MCF 10A (cell line): ENCODE results near the gene ARMC9. TPM values are rescaled to one million over a fixed set of nuclear protein-coding genes. Genes with fewer than 3 reads are reported as not detected.

Experiments used
- Bru-seq: library from RNA; stranded (reverse); fragments of 400-500 nt; gene quantifications from one replicate; lab custom pipeline; 2021; lab: Mats Ljungman, UMichigan
- BruChase-seq, 2 experiments: library from RNA; stranded (reverse); fragments of 400-500 nt; gene quantifications; one replicate each; lab custom pipeline; 2021; lab: Mats Ljungman, UMichigan
- BruUV-seq: library from RNA; stranded (reverse); fragments of 400-500 nt; replicated peaks from 2 replicates; lab custom pipeline; 2021; lab: Mats Ljungman, UMichigan
- CTCF ChIA-PET: fragments of 300-600 bp; sonication (Branson Sonifier 250); formaldehyde crosslinking; extraction: SDS; loops from one replicate; lab custom pipeline; 2021; ENCODE audit warnings: antibody characterized with exemption, inconsistent platforms; lab: Yijun Ruan, JAX
- POLR2A ChIA-PET: fragments of 300-600, 350-650 bp; sonication (Branson Sonifier 250); formaldehyde crosslinking; extraction: SDS; loops from one replicate; lab custom pipeline; 2020; ENCODE audit warnings: antibody characterized with exemption, inconsistent platforms; lab: Yijun Ruan, JAX
- DNase-seq: peaks from one replicate; pipeline ENCODE4 v3.0.0-alpha.2; 2018; ENCODE audit not compliant: unreplicated experiment
- H3K27ac Mint-ChIP-seq: one replicate; pipeline ENCODE4 v1.8.0; 2022; ENCODE audit warnings: mild to moderate bottlenecking, low read depth, mixed read lengths; ENCODE audit not compliant: unreplicated experiment
- H3K27me3 Mint-ChIP-seq: one replicate; pipeline ENCODE4 v1.8.0; 2022; ENCODE audit warnings: mixed read lengths; ENCODE audit not compliant: insufficient read depth, unreplicated experiment
- H3K36me3 Mint-ChIP-seq: one replicate; pipeline ENCODE4 v1.8.0; 2022; ENCODE audit warnings: mild to moderate bottlenecking, moderate library complexity, mixed read lengths; ENCODE audit not compliant: insufficient read depth, unreplicated experiment
- H3K4me1 Mint-ChIP-seq: one replicate; pipeline ENCODE4 v1.8.0; 2022; ENCODE audit warnings: mixed read lengths; ENCODE audit not compliant: insufficient read depth, unreplicated experiment
- H3K4me3 Mint-ChIP-seq: one replicate; pipeline ENCODE4 v1.8.0; 2022; ENCODE audit warnings: mild to moderate bottlenecking, moderate library complexity, mixed read lengths; ENCODE audit not compliant: unreplicated experiment
- H3K9me3 Mint-ChIP-seq: one replicate; pipeline ENCODE4 v1.8.0; 2022; ENCODE audit warnings: mixed read lengths; ENCODE audit not compliant: unreplicated experiment
- CTCF ChIP-seq: fragments of 200-600 bp; IDR thresholded peaks from one replicate; pipeline ENCODE4 v1.8.0; 2022; ENCODE audit warnings: antibody characterized with exemption, mild to moderate bottlenecking; ENCODE audit not compliant: unreplicated experiment
- intact Hi-C: fragments of 100-400 bp; cut with micrococcal nuclease; formaldehyde crosslinking; loops from 2 replicates; pipeline ENCODE4 v1.14.1; 2022
- long read RNA-seq: library from polyadenylated mRNA; stranded (forward); transcript quantifications from one replicate; pipeline ENCODE4 v2.0.0, GENCODE V29; 2022
- total RNA-seq: library from RNA; stranded (reverse); gene quantifications from 2 replicates; pipeline ENCODE4 v1.2.3, GENCODE V29; 2022

The ARMC9 gene
- 16.5 and 19.8 TPM in 2 replicates for total RNA-seq
- percentile 61 among the genes with signal in this experiment for Bru-seq, nascent RNA
- percentile 60 among the genes with signal in this experiment for BruChase-seq, experiment 1, labeled RNA remaining after a 6-hour chase
- BruChase-seq, experiment 2, labeled RNA remaining after a 2-hour chase, result percentile 59 among the genes with signal in this experiment
- long read RNA-seq, transcript ARMC9-201 (21 exons, 2,300 nt), result major isoform, 13 of 50 reads
- long read RNA-seq, partial matches to known transcripts, result 20 of 50 reads
- long read RNA-seq, other reads (novel, unspliced or antisense), result 17 of 50 reads

- ChIA-PET CTCF (interaction anchor here (0.6 to 1.0 kb wide), 3 partner anchors 32 to 207 kb away, joined by 3 read pairs; no protein-coding TSS in a partner anchor), POLR2A (interaction anchor here (0.6 to 1.9 kb wide), 13 partner anchors 9 to 1632 kb away, joined by 3 to 5 read pairs (median 3); partner anchors contain the start of gene PSMD1)
- TF ChIP-seq CTCF, result no peak
- peak within 1 kb of the TSS; percentile 89 for H3K27ac Mint-ChIP-seq
- peaks cover 12% of the 10 kb centered on the region for H3K4me1 Mint-ChIP-seq
- peak within 1 kb of the TSS; percentile 88 for H3K4me3 Mint-ChIP-seq
- peaks cover 13% of the 10 kb centered on the region for H3K36me3 Mint-ChIP-seq
- no peaks in the 10 kb centered on the region for H3K9me3 Mint-ChIP-seq
- intact Hi-C loops, result loop anchor here (10.0 kb wide), 1 partner anchor 94 kb away; no protein-coding TSS in a partner anchor
- peak; percentile 65 for DNase-seq
- H3K27me3 Mint-ChIP-seq, result peaks cover 29% of the 10 kb centered on the region
- BruUV-seq, result TSS peak; percentile 69
Observed at GRCh38 chr2:231198291-231199173, at the start of gene ARMC9. Gene ARMC9 (plus strand): TSS chr2:231198631. CDS start chr2:231206239, 7,608 bp downstream.

GRCh38 chr2:231152800-231153557 is 45.5 kb upstream of the ARMC9 start:
- Mint-ChIP-seq H3K27ac (no peak overlapping the region), H3K9me3 (no peaks in the 10 kb centered on the region), H3K4me1 (no peaks in the 10 kb centered on the region), H3K36me3 (peaks cover 41% of the 10 kb centered on the region), H3K4me3 (no peak overlapping the region), H3K27me3 (no peaks in the 10 kb centered on the region)
- POLR2A ChIA-PET, result interaction anchor here (0.6 to 1.5 kb wide), 2 partner anchors 23 to 25 kb away, joined by 3 to 4 read pairs; no protein-coding TSS in a partner anchor
- CTCF ChIA-PET, result interaction anchor here (0.6 to 0.7 kb wide), 3 partner anchors 85 to 1497 kb away, joined by 3 to 4 read pairs (median 3); no protein-coding TSS in a partner anchor
- no peak for TF ChIP-seq CTCF
- BruUV-seq, result no TSS peak
- intact Hi-C loops, result no loop called here
- no peak for DNase-seq

- peaks cover 12% of the 10 kb centered on the region for H3K4me1 Mint-ChIP-seq
- H3K4me3 Mint-ChIP-seq, result no peak overlapping the region
- no peaks in the 10 kb centered on the region for H3K27me3 Mint-ChIP-seq
- ChIA-PET CTCF (no interaction called here), POLR2A (interaction anchor here (0.7 kb wide), 1 partner anchor 8 kb away, joined by 3 read pairs; no protein-coding TSS in a partner anchor)
- H3K36me3 Mint-ChIP-seq, result peaks cover 40% of the 10 kb centered on the region
- intact Hi-C loops, result no loop called here
- DNase-seq, result no peak
- TF ChIP-seq CTCF, result no peak
- H3K27ac Mint-ChIP-seq, result no peak overlapping the region
- H3K9me3 Mint-ChIP-seq, result no peaks in the 10 kb centered on the region
- no TSS peak for BruUV-seq
Observed at GRCh38 chr2:231159306-231159705, 39.1 kb upstream of the ARMC9 start.
